Measurements from ENCODE around the gene SPPL3.

DNA sequence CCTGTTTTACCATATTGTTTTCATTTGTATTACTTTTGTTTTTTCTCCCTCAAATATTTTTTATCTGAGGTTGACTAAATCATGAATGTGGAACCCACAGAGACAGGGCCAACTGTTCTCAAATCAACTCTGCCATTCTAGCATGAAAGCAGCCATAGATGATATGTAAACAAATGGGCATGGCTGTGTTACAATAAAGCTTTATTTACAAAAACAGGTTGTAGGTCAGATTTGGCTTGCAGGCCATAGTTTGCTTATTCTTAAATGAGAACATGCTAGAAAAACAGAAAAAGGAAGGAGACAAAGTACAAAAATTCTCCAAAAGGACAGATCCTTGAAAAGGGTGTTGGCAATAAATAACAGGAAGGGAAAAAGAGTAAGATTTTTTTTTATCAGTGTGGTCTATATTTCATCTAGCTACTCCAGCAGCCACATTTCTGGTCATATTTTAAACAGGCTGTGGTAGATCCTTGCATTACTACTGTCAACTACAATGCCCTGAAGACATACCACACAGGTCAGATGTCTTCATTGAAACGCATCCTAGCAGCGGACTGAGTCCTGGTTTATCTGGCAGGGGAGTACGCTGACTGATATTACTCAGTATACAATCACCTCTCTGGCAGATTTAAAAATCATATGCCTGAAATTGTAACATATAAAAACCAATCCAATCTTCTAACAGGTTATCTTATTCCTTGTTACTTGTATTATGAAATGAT is 42.9 kb downstream of the SPPL3 start:
- TF ChIP-seq, protein P1, sequence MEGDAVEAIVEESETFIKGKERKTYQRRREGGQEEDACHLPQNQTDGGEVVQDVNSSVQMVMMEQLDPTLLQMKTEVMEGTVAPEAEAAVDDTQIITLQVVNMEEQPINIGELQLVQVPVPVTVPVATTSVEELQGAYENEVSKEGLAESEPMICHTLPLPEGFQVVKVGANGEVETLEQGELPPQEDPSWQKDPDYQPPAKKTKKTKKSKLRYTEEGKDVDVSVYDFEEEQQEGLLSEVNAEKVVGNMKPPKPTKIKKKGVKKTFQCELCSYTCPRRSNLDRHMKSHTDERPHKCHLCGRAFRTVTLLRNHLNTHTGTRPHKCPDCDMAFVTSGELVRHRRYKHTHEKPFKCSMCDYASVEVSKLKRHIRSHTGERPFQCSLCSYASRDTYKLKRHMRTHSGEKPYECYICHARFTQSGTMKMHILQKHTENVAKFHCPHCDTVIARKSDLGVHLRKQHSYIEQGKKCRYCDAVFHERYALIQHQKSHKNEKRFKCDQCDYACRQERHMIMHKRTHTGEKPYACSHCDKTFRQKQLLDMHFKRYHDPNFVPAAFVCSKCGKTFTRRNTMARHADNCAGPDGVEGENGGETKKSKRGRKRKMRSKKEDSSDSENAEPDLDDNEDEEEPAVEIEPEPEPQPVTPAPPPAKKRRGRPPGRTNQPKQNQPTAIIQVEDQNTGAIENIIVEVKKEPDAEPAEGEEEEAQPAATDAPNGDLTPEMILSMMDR (IDR thresholded peaks at IDR 0.05): no peak
- TF ChIP-seq POLR2A (IDR thresholded peaks at IDR 0.05): no peak
